Liver (tissue), 9 donors: ENCODE measurements around the gene SEC62. TPM values are rescaled to one million over a fixed set of nuclear protein-coding genes. Genes with fewer than 3 reads are reported as not detected.

Experiments used
- DNase-seq: peaks from one replicate; pipeline ENCODE4 v3.0.0-alpha.2; 2017; ENCODE audit warnings: low spot score
- H3K27ac ChIP-seq, 2 donors: one replicate each; pipeline ENCODE4 v1.7.0; 2013; ENCODE audit warnings: inconsistent platforms in 2 of 2, low read length in 2 of 2, control low read depth in 1 of 2, low read depth in 1 of 2, mild to moderate bottlenecking in 1 of 2
- H3K27me3 ChIP-seq, 4 donors: one replicate each; pipeline versions ENCODE4 v1.6.1 to v1.7.0; 2013; ENCODE audit warnings: low read length in 3 of 4, inconsistent platforms in 1 of 4, mild to moderate bottlenecking in 1 of 4, moderate library complexity in 1 of 4; ENCODE audit not compliant: control insufficient read depth in 4 of 4, insufficient read depth in 4 of 4
- H3K36me3 ChIP-seq, 4 donors: one replicate each; pipeline versions ENCODE4 v1.6.1 to v1.7.0; 2013; ENCODE audit warnings: low read length in 3 of 4, mild to moderate bottlenecking in 3 of 4, low read depth in 1 of 4, moderate library complexity in 1 of 4; ENCODE audit not compliant: control insufficient read depth in 4 of 4, insufficient read depth in 3 of 4
- H3K4me1 ChIP-seq, 4 donors: one replicate each; pipeline versions ENCODE4 v1.6.1 to v1.7.0; 2013; ENCODE audit warnings: low read length in 3 of 4, mild to moderate bottlenecking in 3 of 4, moderate library complexity in 1 of 4; ENCODE audit not compliant: control insufficient read depth in 4 of 4, insufficient read depth in 4 of 4
- H3K4me3 ChIP-seq, 3 donors: one replicate each; pipeline versions ENCODE4 v1.6.1 to v1.7.0; 2013; ENCODE audit warnings: low read length in 3 of 3, control low read depth in 1 of 3, low read depth in 1 of 3, mild to moderate bottlenecking in 1 of 3
- H3K9ac ChIP-seq, 2 donors: one replicate each; pipeline ENCODE4 v1.7.0; 2013; ENCODE audit warnings: low read length in 2 of 2, mild to moderate bottlenecking in 2 of 2, moderate library complexity in 2 of 2, control low read depth in 1 of 2, low read depth in 1 of 2
- H3K9me3 ChIP-seq, 4 donors: one replicate each; pipeline versions ENCODE4 v1.6.1 to v1.7.0; 2013; ENCODE audit warnings: low read length in 3 of 4; ENCODE audit not compliant: control insufficient read depth in 4 of 4
- CTCF ChIP-seq: fragments of 150-350 bp; IDR thresholded peaks from 2 replicates; pipeline ENCODE4 v1.5.1; 2017; ENCODE audit warnings: improper control_type of control experiment, low read depth, low read length; ENCODE audit not compliant: missing input control
- FOXA1 ChIP-seq: IDR thresholded peaks from 2 replicates; pipeline ENCODE4 v1.6.1; 2016; ENCODE audit warnings: antibody characterized with exemption
- FOXA2 ChIP-seq: IDR thresholded peaks from 2 replicates; pipeline ENCODE4 v1.6.1; 2016; ENCODE audit warnings: antibody characterized with exemption
- GABPA ChIP-seq, 2 donors: IDR thresholded peaks in 1 of 2; conservative IDR thresholded peaks in 1 of 2; 2 replicates each; pipeline ENCODE4 v1.6.1; 2016; ENCODE audit warnings: antibody characterized with exemption in 2 of 2, mild to moderate bottlenecking in 1 of 2, moderate library complexity in 1 of 2
- HNF4A ChIP-seq, 2 donors: conservative IDR thresholded peaks; 2 replicates each; pipeline ENCODE4 v1.6.1; 2016; ENCODE audit warnings: antibody characterized with exemption in 2 of 2, mild to moderate bottlenecking in 2 of 2
- JUND ChIP-seq, 2 donors: IDR thresholded peaks; 2 replicates each; pipeline ENCODE4 v1.6.1; 2016; ENCODE audit warnings: antibody characterized with exemption in 2 of 2
- MAX ChIP-seq: IDR thresholded peaks from 2 replicates; pipeline ENCODE4 v1.6.1; 2016; ENCODE audit warnings: antibody characterized with exemption
- RAD21 ChIP-seq, 2 donors: IDR thresholded peaks; 2 replicates each; pipeline ENCODE4 v1.6.1; 2016; ENCODE audit warnings: antibody characterized with exemption in 2 of 2, mild to moderate bottlenecking in 2 of 2
- REST ChIP-seq: IDR thresholded peaks from 2 replicates; pipeline ENCODE4 v1.6.1; 2016; ENCODE audit warnings: antibody characterized with exemption, mild to moderate bottlenecking
- RXRA ChIP-seq, 2 donors: IDR thresholded peaks; 2 replicates each; pipeline ENCODE4 v1.6.1; 2017 to 2018; ENCODE audit warnings: antibody characterized with exemption in 2 of 2, mild to moderate bottlenecking in 1 of 2
- SP1 ChIP-seq: IDR thresholded peaks from 2 replicates; pipeline ENCODE4 v1.6.1; 2018; ENCODE audit warnings: antibody characterized with exemption, mild to moderate bottlenecking
- TAF1 ChIP-seq: conservative IDR thresholded peaks from 2 replicates; pipeline ENCODE4 v1.6.1; 2016; ENCODE audit warnings: antibody characterized with exemption, mild to moderate bottlenecking
- YY1 ChIP-seq: IDR thresholded peaks from 2 replicates; pipeline ENCODE4 v1.6.1; 2016; ENCODE audit warnings: antibody characterized with exemption, mild to moderate bottlenecking
- ZBTB33 ChIP-seq: IDR thresholded peaks from 2 replicates; pipeline ENCODE4 v1.6.1; 2016; ENCODE audit warnings: antibody characterized with exemption
- WGBS: extraction: QIAGEN DNeasy Blood & Tissue Kit; methylation state at CpG from one replicate; pipeline ENCODE4 v1.1.7; 2013; 5-methylcytosine and 5-hydroxymethylcytosine counted together
- polyA plus RNA-seq, 2 donors: library from polyadenylated mRNA; stranded (reverse) in 1 of 2; unstranded in 1 of 2; fragments of 200-250 nt in 1 of 2; fragments of >200 nt in 1 of 2; fragmentation: Nextera tagmentation in 1 of 2; extraction: Ambion mirVana in 1 of 2; gene quantifications; one replicate each; pipeline versions ENCODE4 v1.2.1 to v1.2.3, GENCODE V29; 2013 to 2015
- total RNA-seq, 2 donors: library from RNA; depleted of rRNA; stranded (reverse); fragments of >200 nt; gene quantifications; one replicate each; pipeline ENCODE4 v1.2.3, GENCODE V29; 2014
- donor health status: healthy.
- donor health status: healthy.
- donor health status: healthy.
- donor health status: healthy.
- donor health status: healthy.

SEC62 gene
- total and polyA plus RNA-seq, 4 donors: 40.1 to 200 (median 63.3) TPM

GRCh38 chr3:170044271-170044670 is 77.7 kb downstream of the SEC62 start:
- H3K36me3 ChIP-seq: no peaks in the 10 kb centered on the region
- H3K27ac ChIP-seq: peak overlapping the region; percentile 56 to 65
- DNase-seq: no peak
- H3K9ac ChIP-seq: no peak overlapping the region
- WGBS: 88% methylated on average over 8 of the region's 8 CpGs
- no peaks in the 10 kb centered on the region for H3K9me3 ChIP-seq
- H3K4me3 ChIP-seq: no peak overlapping the region
- H3K4me1 ChIP-seq: peaks cover 0 to 4% (median 2%) of the 10 kb centered on the region in 4 donors
- peaks cover 0 to 2% (median 0%) of the 10 kb centered on the region in 4 donors for H3K27me3 ChIP-seq
- TF ChIP-seq YY1 (no peak), FOXA1 (no peak), GABPA (IDR thresholded peaks at IDR 0.05 in 1 of 2, conservative IDR thresholded peaks at IDR 0.05 in 1 of 2) (no peak), TAF1 (no peak), RXRA (IDR thresholded peaks at IDR 0.05) (no peak), CTCF (no peak), MAX (no peak), HNF4A (conservative IDR thresholded peaks at IDR 0.05) (no peak), FOXA2 (no peak), RAD21 (IDR thresholded peaks at IDR 0.05) (no peak), SP1 (no peak), ZBTB33 (no peak)

- Histone ChIP-seq H3K27me3 (peaks cover 0 to 2% (median 0%) of the 10 kb centered on the region in 4 donors), H3K4me3 (no peak overlapping the region), H3K27ac (peak overlapping the region; percentile 56 to 65), H3K9me3 (no peaks in the 10 kb centered on the region), H3K4me1 (peaks cover 0 to 4% (median 2%) of the 10 kb centered on the region in 4 donors), H3K9ac (no peak overlapping the region), H3K36me3 (no peaks in the 10 kb centered on the region)
- TF ChIP-seq JUND (IDR thresholded peaks at IDR 0.05) (no peak), FOXA2 (no peak), FOXA1 (no peak), REST (no peak)
- 73% methylated on average over 8 of the region's 8 CpGs for WGBS
- DNase-seq: no peak
These were observed 78.2 kb downstream of the SEC62 start for GRCh38 chr3:170044795-170045244.
